HG03280 (cell line): ENCODE data around the gene CELF5.
"Not testable (repeated sequence)": the region's sequence is repeated elsewhere in the genome, so short reads cannot be mapped to it uniquely, and the experiment has no call there.

Experiments
- ATAC-seq: cut with Tn5 transposase; IDR thresholded peaks from one replicate; pipeline ENCODE4 v1.9.1; 2021; ENCODE audit warnings: mild to moderate bottlenecking, moderate library complexity; ENCODE audit not compliant: unreplicated experiment

Gene CELF5

GRCh38 chr19:3319643-3320353 lies 95.3 kb downstream of the CELF5 start:
- no peak for ATAC-seq

DNA sequence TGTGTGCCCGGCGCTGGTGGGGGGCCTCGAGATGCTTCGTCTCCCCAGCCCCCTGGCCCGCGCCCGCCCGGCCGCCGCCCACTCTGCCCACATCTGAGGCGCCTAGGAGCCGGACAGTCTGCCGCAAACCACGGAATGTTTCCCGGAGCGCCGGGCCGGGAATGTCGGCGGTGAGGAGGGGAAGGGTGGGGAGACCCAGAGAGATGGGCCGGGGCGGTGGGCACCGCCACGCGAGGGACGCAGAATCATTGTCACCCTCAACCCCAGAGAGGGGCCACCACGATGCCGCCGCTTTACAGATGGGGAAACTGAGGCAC lies 95.9 kb downstream of the CELF5 start:
- ATAC-seq: no peak

DNA sequence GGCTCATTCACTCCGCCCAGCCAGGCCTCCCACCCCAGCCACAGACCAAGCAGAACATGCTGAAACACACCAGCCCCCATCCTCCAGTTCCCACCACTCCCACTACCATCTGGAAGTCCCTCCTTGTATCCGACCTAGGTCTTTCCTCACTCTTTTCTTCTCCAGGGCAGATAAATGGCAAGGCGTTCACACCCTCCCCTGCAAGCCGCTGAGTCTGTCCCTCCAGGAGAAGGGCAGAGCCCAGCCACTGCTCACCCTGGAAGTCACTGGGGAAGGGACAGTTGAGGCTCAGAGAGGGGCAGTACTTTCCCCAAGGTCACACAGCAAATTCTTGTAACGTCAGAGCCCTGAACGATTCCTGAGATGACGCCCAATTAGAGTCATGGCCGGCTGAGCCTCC lies 96.4 kb downstream of the CELF5 start:
- ATAC-seq: no peak

- no peak for ATAC-seq
Measured at GRCh38 chr19:3321696-3322095, 97.2 kb downstream of the CELF5 start.

GRCh38 chr19:3322199-3322978 lies 97.9 kb downstream of the CELF5 start:
- ATAC-seq: no peak

- no peak for ATAC-seq
Measured at GRCh38 chr19:3323026-3323425, 98.6 kb downstream of the CELF5 start.

DNA sequence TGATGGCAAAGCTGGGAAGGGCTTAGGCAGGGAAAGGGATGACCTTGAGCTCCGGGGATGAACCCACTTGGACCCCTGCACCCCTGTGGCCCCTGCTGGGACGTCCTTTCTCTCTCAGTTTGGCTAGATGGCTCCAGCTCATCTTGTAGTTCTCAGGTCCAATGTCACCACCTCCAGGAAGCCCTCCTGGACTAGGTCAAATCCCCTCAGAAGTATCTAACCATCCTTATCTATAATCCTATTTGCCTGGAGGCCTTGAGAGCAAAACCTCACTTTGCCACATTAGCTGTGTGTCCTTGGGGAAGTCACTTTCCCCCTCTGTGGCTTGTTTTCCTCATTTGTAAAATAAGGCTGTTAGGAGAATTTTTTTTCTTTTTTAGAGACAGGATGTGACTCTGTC lies 99.2 kb downstream of the CELF5 start:
- ATAC-seq: no peak

- no peak for ATAC-seq
Measured at GRCh38 chr19:3324405-3324856, 100.0 kb downstream of the CELF5 start.

GRCh38 chr19:3325451-3325850 lies 101.0 kb downstream of the CELF5 start:
- no peak for ATAC-seq

DNA sequence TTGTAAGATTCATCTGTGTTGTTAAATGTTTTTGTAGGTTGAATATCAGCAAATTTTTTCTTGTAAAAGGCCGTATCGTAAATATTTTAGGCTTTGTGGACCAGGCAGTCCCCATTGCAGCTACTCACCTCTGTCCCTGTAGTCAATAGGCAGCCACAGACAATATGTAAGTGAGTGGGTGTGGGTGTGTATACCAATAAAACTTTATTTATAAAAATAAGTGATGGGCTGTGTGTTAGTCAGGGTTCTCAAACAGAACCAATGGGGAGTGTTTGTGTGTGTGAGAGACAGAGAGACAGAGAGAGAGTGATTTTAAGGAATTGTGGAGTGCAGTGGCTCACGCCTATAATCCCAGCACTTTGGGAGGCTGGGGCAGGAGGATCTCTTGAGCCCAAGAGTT lies 104.3 kb downstream of the CELF5 start:
- ATAC-seq: no peak

GRCh38 chr19:3330047-3330446 lies 105.6 kb downstream of the CELF5 start:
- ATAC-seq: no peak

DNA sequence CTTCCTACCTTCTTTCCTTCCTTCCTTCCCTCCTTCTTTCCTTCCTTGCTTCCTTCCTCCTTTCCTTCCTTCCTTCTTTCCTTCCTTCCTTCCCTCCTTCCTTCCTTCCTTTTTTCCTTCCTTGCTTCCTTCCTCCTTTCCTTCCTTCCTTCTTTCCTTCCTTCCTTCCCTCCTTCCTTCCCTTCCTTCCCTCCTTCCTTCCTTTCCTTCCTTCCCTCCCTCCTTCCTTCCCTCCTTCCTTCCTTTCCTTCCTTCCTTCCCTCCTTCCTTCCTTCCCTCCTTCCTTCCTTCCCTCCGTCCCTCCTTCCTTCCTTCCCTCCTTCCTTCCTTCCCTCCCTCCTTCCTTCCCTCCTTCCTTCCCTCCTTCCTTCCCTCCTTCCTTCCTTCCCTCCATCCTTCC lies 107.8 kb downstream of the CELF5 start:
- ATAC-seq: not testable (repeated sequence)

DNA sequence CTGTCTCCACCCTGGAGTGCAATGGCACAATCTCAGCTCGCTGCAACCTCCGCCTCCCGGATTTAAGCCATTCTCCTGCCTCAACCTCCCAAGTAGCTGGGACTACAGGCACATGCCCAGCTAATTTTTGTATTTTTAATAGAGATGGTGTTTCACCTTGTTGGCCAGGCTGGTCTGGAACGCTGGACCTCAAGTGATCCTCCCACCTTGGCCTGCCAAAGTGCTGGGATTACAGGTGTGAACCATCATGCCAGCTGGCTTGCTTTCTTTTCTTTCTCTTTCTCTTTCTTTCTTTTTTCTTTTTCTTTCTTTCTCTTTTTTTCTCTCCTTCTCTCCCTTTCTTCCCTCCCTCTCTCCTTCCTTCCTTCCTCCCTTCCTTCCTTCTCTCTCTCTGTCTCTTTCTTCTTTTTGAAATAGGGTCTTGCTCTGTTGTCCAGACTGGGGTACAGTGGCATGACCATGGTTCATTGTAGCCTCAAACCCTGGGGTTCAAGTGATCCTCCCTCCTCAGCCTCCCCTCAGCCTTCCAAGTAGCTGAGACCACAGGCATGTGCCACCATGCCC lies 108.6 kb downstream of the CELF5 start:
- ATAC-seq: no peak

- ATAC-seq: no peak
Measured at GRCh38 chr19:3333662-3334061, 109.2 kb downstream of the CELF5 start.

- ATAC-seq: not testable (repeated sequence)
Measured at GRCh38 chr19:3334749-3335430, 110.4 kb downstream of the CELF5 start.

DNA sequence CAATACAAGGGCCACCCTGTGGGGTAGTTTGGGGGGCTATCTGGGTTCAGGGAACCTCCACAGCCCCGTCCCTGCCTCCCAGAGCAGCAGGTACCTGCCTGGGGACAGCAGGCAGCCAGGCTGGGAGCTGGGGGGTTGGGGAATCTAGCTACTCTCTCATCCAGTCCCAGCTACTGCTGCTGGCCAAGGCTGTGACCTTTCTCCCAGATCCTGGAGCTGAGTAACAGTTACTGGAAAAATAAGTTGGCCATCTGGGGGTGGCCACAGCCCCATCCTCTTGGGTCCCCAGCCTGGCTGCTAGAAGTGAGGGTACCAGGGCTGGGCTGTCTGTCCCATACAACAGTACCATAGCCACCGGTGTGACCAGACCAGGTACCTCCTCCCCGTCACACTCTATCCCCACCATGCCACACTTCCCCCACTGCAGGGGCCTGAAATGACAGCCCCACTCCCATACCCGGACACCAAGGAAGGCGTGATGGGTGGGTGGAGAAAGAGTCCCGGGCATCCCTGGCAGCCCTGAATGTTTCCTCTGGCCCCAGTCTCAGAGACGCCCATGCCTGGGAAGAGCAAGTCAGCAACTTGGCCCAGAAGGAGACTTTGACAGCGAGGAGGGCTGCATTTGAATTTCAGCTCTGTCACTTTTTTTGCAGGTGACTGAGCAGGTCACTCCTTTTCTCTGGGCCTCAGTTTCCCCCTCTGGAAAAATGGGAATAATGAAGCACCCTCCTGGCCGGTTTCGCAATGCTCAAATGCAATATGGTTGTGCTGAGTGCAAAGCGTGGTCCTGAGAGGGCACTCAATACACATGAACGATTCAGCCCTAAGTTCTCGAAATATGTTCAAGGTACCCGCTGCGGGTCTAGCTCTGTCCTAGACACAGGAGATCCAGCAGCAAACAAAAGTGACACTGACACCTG lies 111.2 kb downstream of the CELF5 start:
- ATAC-seq: no peak

GRCh38 chr19:3336351-3336679 lies 111.9 kb downstream of the CELF5 start:
- ATAC-seq: no peak

GRCh38 chr19:3336680-3337523 lies 112.4 kb downstream of the CELF5 start:
- no peak for ATAC-seq

- no peak for ATAC-seq
Measured at GRCh38 chr19:3338541-3339181, 114.2 kb downstream of the CELF5 start.
